ENCODE measurements around the gene LDLRAD3. TPM values are rescaled to one million over a fixed set of nuclear protein-coding genes. Genes with fewer than 3 reads are reported as not detected.
"Not testable (repeated sequence)": the region's sequence is repeated elsewhere in the genome, so short reads cannot be mapped to it uniquely, and the experiment has no call there.

Gene LDLRAD3
- polyA plus RNA-seq, 1 donor: 26.6 TPM

DNA sequence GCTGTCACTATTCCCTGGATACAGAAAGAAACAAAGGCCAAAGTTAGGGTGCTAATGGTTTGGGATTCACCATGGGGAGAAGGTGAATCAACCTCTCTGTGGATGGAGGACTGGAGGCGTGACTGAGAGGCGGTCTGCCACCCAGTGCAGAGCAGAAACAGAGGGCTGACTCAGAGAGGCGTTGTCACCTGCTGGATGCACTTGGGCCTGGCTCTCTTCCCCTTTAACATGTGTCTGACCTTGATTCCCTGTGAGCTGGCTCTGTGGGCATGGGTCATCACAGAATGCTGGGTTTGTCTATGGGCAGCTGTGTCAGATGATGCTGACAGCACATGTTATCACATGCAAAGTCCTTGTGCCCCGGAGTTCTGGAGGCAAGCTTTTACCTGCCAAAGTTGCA lies 75.9 kb downstream of the LDLRAD3 start:
- no peak for DNase-seq

GRCh38 chr11:36022882-36023281 lies 79.0 kb downstream of the LDLRAD3 start:
- DNase-seq: no peak

GRCh38 chr11:36023922-36024321 lies 80.1 kb downstream of the LDLRAD3 start:
- no peak for DNase-seq

DNA sequence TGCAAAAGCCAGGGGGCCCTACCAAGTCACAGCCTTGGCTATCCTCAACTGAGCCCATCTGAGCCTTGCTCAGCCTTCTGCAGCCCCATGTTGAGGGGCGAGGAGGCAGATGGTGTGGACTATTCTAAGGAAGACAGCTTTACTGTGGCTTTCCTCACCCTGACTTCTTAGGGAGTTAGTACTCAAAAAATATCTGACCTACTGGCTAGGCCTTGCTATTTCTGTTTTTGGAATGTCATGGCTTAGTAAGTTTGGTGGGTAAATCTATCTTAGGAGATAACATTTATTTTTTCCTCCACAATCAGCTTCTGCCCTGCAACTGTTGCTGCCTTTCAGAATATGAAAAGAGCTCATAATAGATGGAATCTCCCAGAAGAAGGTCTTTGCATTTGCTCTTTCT lies 80.9 kb downstream of the LDLRAD3 start:
- no peak for DNase-seq

DNA sequence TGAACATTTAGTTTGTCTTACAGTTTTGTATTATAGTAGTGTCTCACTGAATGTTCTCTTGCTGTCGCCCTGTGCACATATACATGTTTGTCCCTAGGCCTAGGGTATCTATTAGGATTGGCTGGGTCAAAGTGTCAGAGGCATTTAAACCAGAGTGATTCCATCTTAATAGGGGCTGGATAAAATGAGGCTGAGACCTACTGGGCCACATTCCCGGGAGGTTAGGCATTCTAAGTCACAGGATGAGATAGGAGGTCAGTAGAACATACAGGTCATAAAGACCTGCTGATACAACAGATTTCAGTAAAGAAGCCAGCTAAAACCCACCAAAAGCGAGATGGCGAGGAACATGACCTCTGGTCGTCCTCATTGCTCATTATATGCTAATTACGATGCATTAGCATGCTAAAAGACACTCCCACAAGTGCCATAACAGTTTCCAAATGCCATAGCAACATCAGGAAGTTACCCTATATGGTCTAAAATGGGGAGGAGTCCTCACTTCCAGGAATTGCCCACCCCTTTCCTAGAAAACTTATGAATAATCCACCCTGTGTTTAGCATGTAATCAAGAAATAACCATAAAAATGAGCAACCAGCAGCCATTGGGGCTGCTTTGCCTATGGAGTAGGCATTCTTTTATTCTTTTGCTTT lies 82.6 kb downstream of the LDLRAD3 start:
- no peak for DNase-seq

DNA sequence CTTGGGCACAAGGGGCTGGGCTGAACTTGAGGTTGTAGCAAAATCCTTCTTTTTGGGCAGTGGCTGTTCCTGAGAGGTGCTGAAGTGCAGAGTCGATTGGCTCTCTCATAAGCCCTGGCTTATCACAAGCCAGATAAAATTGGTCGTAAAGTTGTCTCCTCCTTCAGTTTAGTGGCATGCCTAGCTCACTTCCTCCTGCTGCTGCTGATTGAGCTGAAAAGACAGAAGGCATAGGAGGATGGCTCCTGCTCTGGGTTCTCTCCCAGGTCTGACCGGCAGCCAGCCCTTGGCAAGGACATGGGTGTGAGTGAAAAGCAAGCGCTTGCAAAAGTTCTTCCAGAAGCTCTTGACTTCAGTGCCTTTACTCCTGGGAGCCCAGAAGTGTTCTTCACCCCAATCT lies 83.9 kb downstream of the LDLRAD3 start:
- DNase-seq: no peak

DNA sequence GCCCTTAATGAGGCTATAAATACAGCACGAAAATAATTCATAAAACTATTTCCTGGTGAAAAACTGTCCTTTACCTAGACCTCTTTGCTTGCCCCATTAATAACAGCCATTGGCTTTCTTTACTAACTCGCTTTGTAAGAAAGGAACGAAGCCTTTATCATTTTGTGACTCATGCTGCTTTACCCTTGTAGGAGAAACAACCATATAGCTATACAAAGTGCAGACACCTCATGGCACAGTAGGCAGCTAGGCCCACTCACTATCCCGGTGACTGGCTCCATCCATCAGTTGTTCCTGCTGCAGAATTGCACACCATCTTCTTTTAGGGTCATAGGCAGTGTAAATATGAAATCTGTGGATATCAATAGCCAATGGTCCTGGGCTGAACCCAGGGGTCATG lies 85.8 kb downstream of the LDLRAD3 start:
- no peak for DNase-seq

DNA sequence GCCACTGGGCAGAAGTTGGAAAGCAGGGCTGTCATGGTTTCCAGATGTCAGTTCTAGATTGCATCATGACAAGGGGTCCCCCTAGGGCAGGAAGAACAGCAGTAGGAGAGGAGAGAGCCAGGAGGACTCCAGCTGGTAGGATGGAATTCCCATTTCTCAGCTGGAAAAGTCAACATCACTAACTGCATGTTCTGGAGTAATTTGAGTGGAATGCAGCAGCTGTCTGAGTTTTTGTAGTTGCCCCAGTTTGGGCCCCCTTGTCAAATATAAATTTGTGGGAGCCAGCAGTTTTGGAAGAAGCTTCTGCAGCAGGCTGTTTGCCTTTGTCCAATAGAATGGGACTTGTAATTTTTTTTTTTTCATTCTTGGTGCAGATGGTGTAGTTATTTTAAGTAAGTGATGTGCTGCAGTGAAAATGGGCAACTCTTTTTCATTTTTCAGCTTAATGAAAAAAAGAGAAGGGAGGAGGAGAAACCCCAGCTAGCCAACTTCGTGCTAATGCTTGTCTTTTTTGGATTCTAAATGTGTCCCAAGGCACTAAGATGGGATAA lies 86.9 kb downstream of the LDLRAD3 start:
- no peak for DNase-seq

GRCh38 chr11:36033082-36033751 lies 89.4 kb downstream of the LDLRAD3 start:
- DNase-seq: no peak

- no peak for DNase-seq
These were observed 90.1 kb downstream of the LDLRAD3 start for GRCh38 chr11:36033936-36034335.

- DNase-seq: no peak
These were observed 90.9 kb downstream of the LDLRAD3 start for GRCh38 chr11:36034551-36035331.

GRCh38 chr11:36035454-36035853 lies 91.6 kb downstream of the LDLRAD3 start:
- DNase-seq: no peak

GRCh38 chr11:36035999-36036398 lies 92.1 kb downstream of the LDLRAD3 start:
- no peak for DNase-seq

- DNase-seq: no peak
These were observed 93.2 kb downstream of the LDLRAD3 start for GRCh38 chr11:36037031-36037430.

- DNase-seq: no peak
These were observed 94.7 kb downstream of the LDLRAD3 start for GRCh38 chr11:36038541-36038940.

GRCh38 chr11:36039471-36039870 lies 95.6 kb downstream of the LDLRAD3 start:
- DNase-seq: no peak

DNA sequence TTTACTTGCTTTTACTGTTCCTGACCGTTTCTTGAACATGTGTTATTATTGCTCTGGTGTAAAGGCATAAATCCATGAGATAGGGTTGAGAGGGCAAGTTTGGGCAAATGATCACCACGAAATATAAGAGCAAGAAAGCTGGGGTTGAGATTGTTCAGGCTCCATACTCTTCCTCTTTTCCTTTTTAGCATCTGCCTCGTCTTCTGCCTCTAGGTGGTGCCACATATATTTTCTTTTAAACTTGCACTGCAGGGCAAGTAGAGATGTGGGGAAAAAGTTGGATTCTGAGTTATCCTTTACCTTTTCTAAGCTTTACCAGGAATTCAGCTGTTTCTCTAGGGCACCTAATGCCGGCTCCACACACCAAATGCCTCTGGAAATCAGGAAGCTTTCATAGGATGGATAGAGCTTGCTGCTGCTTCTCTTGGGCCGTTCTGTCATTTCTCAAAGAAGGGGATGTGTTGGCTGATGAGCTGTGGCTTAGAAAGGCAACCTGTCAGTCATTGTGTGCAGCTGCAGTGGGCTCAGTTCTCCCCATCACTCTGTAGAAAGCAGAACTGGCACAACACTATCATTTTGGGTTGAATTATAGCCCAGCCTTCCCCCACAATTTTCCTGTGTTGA lies 98.2 kb downstream of the LDLRAD3 start:
- DNase-seq: no peak

GRCh38 chr11:36044636-36045035 lies 100.8 kb downstream of the LDLRAD3 start:
- no peak for DNase-seq

DNA sequence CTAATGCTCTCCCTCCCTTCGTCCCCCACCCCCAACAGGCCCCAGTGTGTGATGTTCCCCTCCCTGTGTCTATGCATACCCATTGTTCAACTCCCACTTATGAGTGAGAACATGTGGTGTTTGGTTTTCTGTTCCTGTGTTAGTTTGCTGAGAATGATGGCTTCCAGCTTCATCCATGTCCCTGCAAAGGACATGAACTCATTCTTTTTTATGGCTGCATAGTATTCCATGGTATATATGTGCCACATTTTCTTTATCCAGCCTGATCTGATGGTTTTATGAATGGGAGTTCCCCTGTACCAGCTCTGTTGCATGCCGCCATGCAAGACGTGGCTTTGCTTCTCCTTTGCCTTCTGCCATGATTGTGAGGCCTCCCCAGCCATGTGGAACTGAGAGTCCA lies 102.1 kb downstream of the LDLRAD3 start:
- DNase-seq: not testable (repeated sequence)

GRCh38 chr11:36046932-36047331 lies 103.1 kb downstream of the LDLRAD3 start:
- no peak for DNase-seq

DNA sequence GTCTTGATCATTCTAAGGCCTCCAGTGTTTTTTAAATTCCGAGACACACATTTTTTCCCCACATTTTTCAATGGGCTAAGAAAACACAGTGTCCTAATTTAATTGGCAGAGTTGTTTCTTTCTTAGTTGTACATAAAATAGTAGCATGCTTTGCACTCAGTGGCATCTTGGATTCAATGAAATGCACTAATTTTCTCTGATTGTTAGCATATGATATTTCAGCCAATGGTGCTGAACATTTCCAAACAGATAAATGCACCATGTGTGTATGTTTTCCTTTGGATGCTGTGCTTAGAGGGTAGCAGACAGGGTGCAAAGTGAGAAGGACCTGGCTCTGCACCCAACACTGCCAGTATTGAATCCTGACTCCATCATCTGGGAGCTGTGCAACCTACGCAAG lies 103.5 kb downstream of the LDLRAD3 start:
- DNase-seq: no peak

- no peak for DNase-seq
These were observed 104.8 kb downstream of the LDLRAD3 start for GRCh38 chr11:36048496-36049247.

Data from hindlimb muscle (tissue), 1 donor.